NCI-H526 (cell line): Measurements from ENCODE around the gene ANKRD55.

ENCODE experiments used
- DNase-seq, 2 experiments: peaks; one replicate each; lab custom pipeline; 2025; lab: John Stamatoyannopoulos, UW

The ANKRD55 gene

DNA sequence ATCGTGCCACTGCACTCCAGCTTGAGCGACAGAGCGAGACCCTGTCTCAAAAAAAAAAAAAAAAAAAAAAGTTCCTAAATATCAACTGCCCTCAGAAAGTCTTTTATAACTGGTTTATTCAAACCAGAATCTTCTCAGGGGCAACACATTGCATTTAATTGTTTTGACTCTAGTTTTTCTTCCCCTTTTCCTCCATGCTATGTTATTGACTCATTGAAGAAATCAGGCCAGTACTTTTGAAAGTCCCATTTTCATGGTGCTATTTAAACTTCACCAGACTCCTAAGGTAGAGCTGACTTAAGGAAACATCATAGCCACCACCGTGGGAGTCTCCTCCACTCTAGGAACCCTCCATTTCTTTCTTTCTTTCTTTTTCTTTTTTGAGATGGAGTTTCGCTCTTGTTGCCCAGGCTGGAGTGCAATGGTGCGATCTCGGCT, 155.3 kb downstream of the ANKRD55 start:
- DNase-seq, result no peak

DNA sequence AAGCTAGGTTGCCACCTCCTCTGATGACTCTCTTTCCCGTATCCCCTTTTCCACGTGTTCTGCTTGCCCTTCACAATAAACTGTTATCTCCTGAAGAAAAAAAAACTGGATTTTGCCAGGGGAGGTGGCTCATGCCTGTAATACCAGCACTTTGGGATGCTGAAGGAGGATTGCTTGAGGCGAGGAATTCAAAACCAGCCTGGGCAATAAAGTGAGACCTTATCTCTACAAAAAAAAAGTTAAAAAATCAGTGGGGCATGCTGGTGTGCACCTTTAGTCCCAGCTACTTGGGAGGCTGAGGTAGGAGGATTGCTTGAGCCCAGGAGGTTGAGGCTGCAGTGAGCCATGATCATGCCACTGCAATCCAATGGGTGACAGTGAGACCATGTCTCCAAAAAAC, 156.6 kb downstream of the ANKRD55 start:
- no peak for DNase-seq

DNA sequence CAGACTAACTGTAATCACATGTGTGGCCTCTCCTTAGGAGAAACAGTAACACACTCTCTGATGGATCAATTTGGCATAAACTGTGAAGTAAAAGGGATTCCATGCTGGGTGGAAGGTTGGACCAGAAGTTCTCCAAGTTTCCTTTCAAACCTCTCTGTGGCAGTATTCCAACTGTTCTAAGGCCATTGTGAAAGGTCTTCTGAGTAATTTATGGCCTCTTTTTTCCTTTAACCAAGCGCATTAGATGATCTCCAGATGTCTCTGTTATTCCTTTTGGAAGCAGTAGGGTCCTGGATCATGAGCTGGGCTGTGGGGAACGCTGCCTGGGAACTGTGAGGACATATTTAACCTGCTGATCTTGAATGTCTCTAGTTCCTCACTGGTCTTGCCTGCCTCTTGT, 157.8 kb downstream of the ANKRD55 start:
- DNase-seq, result no peak

DNA sequence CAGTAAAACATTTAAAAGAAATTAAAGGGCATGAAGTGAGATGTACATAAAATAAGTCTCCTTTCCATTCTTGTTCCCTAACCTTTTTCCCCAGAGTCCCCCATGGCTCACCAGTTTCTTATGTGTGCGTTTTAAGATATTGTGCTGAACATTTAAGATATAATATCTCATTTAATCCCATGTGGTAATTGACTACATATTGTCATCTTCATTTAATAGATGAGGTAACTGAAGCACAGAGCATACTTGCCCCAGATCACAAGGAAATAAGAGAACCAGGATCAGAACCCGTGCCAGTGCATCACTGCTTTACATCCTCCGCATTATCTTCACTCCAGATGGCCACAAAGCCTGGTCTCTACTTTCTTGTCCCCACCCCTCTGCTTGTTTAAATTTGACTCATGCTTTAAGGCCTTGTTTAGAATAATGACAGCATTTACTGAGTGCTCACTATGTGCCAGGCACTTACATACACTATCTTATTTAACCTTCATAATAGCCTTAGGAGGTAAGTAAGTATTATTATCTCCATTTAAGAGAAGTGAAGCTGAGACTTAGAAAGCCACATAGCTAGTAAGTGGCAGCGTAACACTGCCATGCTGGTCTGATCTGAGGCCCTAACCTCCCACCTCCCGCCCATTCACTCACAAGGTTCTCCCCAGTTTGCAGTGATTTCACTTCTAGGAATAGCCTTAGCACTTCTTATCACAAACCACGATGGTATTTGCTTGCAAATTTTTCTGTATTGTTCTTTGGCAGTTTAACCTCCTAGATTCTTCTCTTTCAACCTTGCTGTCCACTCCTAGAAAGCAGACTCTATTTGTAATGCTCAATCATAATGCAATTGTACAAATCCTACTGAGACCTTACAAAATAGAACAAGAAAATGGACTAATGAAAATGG, 160.0 kb downstream of the ANKRD55 start:
- DNase-seq, result no peak

DNA sequence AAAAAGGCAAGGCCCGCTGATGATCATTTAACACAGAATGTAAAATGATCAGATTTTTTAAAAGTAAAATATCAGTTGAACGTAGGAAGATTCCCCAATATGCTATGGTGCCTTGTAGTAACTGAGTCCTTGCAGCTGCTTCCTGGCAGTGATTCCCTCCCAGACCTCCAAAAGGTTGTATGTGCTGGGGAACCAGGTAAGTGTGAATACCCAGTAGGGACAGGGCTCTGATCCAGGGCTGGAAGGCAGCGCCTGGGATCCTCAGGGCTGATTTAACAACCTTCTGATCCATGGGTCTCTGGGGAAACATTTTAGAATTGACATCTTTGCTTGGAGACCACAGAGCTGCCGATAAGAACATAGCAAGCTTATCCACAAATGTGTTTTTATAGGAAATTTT, 161.7 kb downstream of the ANKRD55 start:
- DNase-seq, result no peak

DNA sequence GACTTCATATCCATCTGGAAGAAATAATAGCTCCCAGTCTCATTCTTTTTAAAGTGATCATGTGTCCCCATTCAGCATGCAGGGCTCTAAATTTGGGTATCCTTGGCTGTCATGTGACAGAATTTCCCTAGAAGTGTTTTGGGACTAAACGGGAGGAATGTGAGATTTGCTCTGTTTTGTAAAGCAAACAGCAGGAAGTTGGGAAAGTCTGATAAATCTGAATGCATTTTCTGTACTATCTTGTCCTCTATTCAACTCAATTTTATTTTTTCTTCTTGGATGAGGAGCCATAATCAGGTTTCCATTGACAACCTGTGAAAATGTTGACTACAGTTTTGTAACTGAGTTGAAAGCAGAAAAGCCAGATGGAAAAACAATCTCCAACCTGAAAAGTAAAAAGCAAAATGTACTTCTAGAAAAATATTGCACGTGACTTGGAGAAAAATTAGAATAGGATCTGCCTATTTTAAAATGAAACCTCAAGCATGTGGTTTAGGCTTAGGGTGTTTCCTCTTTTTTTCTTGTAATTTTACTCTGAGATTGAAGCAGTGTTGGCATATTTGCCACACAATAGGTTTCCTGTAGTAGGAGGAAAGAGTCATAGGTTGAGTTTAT, 162.2 kb downstream of the ANKRD55 start:
- DNase-seq, result no peak

DNA sequence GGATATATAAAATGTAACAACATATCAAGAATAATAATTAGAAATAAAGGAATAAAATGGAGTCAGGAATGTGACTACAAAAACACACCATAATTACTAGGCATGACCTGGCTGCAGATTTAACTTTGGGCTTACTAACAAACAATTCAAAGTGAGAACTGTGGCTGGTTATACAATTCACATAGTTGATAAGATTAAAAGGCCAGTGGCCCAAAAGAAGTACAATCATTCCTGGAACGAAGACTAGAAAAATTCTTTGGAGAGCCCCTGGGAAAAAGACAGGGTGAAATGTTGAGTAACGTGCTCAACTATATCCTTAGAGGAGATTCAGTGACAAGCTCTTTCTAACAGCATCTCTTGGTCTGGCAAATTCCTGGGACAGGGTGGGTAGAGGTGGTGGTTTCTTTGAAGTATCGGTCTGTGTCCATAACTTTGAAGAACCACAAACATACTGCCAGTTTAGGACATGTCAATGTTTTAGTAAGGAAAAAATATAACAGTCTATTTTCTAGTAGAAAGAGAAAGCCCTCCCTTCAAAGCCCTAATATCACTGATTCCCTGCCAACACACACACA, 163.4 kb downstream of the ANKRD55 start:
- no peak for DNase-seq

DNA sequence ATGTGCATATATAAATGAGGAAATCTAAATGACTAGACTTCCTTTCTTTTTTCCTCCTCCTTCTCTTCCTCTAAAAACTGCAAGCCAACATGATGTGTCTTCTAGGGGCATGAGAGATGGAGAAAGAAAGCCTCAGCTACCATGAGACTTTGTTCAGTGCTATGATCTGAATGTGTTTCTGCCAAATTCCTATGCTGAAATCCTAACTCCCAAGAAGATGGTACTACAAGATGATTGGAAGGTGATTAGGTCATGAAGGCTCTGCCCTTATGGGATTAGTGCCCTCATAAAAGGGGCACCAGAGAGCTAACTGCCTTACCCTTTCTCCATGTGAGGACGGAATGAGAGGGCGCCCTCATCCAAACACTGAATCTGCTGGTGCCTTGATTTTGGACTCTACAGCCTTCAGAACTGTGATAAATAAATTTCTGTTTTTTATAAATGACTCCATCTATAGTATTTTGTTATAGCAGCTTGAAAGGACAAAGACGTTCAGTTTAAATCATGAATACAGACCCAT, 166.1 kb downstream of the ANKRD55 start:
- no peak for DNase-seq

DNA sequence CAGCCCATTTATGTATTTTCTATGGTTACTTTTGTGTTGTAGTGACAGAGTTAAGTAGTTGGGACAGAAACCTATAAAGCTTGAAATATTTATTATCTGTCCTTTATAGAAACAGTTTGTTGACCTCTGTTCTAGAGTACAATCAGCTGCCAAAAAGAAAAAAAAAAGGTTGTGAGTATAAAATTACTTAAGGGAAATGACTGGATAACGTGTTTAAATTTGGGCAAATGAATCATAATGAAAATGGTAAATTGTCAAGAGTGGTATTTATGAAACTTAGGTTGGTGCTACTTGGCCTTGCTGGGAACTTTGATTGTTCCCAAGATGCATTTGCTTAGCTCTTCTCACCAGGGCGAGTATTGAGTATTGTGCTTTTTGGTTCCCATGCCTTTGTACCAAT, 168.1 kb downstream of the ANKRD55 start:
- DNase-seq, result no peak

DNA sequence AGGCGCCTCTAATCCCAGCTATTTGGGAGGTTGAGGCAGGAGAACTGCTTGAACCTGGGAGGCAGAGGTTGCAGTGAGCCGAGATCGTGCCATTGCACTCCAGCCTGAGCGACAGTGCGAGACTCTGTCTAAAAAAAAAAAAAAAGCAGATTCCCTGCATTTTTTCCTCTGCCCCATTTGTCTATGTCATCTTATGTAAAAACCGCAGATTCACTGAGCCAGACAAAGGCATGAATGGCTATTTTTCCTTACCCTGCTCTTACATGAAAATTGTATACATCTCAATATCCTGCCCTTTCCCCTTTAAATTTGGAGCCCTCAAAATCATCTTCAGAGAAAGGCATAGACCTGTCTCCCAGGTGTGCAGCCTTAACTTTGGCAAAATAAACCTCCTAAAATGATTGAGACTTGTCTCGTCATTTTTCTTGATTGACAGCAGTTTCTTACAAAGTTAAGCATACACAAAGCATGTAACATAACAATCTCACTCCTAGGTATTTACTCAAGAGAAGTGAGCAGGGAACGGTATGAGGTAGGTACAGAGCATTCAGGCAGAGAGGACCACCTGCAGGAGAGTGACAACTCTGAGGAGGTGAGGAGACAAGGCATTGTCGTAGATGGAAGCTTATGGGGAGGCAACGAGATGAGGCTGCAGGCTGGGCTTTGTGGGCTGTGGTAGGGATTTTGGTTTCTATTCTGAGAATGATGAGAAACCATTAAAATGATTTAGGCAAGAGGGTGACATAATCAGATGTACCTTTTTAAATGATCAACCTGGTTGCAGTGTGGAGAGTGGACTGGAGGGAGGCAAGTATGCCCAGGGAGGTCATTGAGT, 172.6 kb downstream of the ANKRD55 start:
- no peak for DNase-seq

DNA sequence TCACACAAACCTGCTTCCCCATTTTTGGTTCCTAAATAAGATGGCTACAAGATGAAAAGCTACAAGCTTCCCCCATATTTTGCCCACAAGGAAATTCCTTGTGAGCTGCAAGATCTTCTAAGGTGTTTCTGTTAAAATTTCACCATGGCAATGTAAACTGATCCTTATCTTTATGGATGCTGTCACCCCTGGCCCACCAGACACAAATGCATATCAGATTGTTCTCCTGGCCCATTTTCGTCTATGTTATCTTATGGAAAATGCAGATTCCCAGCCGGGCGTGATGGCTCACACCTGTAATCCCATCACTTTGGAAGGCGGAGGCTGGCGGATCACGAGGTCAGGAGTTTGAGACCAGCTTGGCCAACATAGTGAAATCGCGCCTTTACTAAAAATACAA, 173.3 kb downstream of the ANKRD55 start:
- DNase-seq, result no peak

DNA sequence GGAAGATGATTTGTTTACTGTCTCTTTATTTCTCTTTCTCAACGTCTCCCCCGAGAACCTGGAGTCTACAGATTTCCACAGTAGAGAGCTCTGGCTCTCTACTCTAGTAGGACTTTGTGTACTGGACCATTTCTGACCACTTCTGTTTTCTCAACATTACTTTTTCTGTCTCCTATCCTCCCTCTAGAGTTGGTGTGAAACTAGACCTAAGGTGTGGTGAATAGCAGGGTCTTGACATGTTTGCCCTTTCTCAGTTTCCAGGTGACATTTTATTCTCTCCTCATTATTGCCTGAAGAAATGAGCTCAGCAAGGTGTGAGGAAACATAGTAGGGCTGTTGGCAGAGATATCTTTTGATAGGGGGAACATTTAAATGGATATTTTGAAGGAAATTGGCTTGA, 176.3 kb downstream of the ANKRD55 start:
- no peak for DNase-seq

DNA sequence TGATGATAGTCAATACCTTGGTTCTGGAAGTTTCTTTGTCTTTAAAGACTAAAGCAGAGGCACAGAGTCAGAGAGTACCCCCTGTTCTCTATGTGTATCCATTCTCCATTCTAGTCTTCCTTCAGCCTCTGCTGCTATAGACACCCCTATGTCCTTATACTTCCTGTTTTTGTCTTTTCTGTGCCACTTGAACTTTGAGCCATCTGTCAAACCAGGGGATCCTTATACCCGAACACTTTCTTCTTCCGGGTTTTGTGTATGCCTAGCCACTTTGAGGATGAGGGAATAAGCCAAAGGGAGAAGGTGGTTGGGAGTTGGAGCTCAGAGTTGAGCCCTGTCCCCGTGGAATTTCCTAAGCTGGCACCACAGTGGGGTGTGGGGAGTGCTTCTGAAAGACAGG, 177.3 kb downstream of the ANKRD55 start:
- no peak for DNase-seq

DNA sequence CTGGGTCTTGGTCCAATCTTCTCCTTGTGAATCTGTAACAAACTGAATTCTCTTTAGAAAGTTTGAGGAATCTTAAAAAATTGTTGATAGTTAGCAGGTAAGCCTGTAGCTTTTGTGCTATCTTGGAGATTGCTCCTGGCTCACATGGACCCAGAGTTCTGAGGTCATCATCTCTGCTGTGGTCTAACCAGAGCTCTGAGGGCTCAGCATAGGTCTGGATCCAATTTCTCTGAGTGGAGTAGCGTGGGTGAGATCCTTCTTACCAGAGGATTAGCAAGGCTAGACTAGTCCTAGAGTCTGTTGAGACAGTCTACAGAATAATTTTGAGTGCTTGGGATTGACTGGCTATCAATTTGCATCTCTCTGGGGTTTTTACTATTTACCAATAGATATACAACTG, 177.8 kb downstream of the ANKRD55 start:
- no peak for DNase-seq

DNA sequence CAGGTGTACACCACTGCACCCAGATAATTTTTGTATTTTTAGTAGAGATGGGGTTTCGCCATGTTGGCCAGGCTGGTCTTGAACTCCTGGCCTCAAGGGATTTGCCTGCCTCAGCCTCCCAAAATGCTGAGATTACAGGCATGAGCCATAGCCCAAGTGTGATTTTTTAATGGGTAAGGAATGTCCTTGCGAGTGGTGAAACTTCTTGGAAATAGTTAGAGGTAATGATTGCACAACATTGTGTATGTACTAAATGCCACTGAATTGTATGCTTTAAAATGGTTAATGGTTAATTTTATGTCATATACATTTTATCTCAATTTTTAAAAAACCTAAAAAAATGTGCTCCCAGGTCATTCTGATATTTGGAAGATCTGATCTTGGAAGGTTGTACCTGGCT, 178.5 kb downstream of the ANKRD55 start:
- DNase-seq, result no peak

DNA sequence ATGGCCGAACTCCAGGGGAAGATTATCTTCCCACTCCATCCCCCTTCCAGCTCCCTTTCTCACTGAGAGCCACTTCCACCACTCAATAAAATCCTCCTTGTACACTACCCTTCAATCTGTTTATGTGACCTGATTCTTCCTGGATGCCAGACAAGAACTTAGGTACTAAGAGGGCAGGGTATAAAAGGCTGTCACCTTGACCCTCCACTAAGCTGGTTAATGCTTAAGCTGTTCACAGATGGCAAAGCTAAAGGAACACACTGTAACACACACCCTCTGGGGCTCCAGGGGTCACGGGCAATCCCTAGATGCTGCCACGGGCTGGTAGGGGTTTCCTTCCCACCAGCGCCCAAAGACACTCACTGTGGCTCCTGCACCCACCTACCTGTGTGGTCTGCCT, 179.8 kb downstream of the ANKRD55 start:
- no peak for DNase-seq

DNA sequence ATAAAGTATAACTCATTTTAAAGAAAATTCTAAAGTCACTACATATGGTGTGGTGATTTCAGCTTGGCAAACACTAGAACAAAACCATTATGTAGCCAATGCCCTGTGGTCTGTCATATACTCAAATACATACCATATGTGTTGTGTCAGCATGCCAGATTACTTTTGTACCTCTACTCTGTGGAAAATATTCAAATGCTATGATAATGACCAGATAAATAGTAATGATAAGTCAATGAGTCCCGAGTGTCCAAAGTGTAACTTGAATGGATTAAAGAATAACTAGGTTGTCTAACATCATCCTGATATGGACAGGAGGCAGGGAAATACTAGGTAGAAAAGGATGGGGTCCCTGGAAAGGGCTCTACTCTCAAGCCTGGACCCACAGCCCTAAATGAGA, 180.4 kb downstream of the ANKRD55 start:
- DNase-seq, result no peak

DNA sequence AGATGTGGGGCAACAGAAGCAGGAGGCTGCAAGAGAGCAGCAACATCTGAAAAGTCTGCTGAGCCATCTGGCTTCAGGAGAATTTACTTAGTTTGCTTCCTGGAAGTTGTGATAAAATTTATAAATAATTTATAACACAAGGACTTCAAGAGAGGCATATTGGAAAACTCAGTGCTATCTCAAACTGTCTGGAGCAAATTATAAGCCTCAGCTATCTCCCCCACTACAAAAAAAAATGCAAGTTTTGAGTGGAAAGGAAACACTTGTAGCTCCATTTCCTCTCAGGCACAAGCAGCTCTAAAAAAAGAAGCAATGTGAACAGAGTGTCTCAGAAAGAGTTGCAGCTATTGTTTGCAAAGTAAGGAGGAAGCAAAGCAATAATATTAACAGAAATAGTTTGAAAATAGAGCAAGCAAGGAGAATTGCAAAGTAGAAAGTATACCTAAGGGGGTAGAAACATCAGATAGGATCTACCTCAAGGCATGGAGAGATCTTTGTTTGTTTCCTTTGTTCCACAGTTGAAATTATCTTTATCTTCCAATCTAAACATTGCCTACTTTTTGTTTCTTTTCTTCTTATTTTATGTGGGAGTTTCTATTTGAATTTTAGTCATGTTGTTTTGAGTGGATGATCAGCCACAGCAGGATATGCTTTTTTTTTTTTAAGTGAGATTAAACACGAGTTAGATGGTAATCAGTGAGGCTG, 182.4 kb downstream of the ANKRD55 start:
- DNase-seq, result no peak
